Cardiac muscle cell (in vitro differentiated cells and primary cell): Measurements from ENCODE around the gene SGF29. TPM values are rescaled to one million over a fixed set of nuclear protein-coding genes. Genes with fewer than 3 reads are reported as not detected.

Experiments
- DNase-seq, 2 donors: peaks; one replicate each; pipeline versions ENCODE4 v3.0.0 to v3.0.0-alpha.2; 2010 to 2017; ENCODE audit warnings: low read depth in 1 of 2, low spot score in 1 of 2
- H3K27ac ChIP-seq: fragments of 200-600 bp; sonication (generic); 2 replicates; pipeline ENCODE4 v1.5.1; 2016
- H3K27me3 ChIP-seq: fragments of 200-600 bp; sonication (generic); 2 replicates; pipeline ENCODE4 v1.6.0; 2016; ENCODE audit warnings: control low read depth
- H3K36me3 ChIP-seq: fragments of 200-600 bp; sonication (generic); 2 replicates; pipeline ENCODE4 v1.5.1; 2016; ENCODE audit warnings: control low read depth
- H3K4me1 ChIP-seq: fragments of 200-600 bp; sonication (generic); 2 replicates; pipeline ENCODE4 v1.8.1; 2017; ENCODE audit warnings: low read depth, mild to moderate bottlenecking, mixed run types
- H3K4me3 ChIP-seq: fragments of 200-600 bp; sonication (generic); 2 replicates; pipeline ENCODE4 v1.5.1; 2016; ENCODE audit warnings: mild to moderate bottlenecking
- H3K9me3 ChIP-seq: fragments of 200-600 bp; sonication (generic); 2 replicates; pipeline ENCODE4 v1.5.1; 2017; ENCODE audit warnings: low read depth, mild to moderate bottlenecking, control low read depth
- CTCF ChIP-seq: IDR thresholded peaks from 2 replicates; pipeline ENCODE4 v1.5.1; 2012; ENCODE audit warnings: low read depth, mild to moderate bottlenecking, low read length
- polyA plus RNA-seq: library from polyadenylated mRNA; unstranded; fragments of >200 nt; fragmentation: Nextera tagmentation; extraction: Ambion mirVana; gene quantifications from 2 replicates; pipeline ENCODE4 v1.2.1, GENCODE V29; 2016
- total RNA-seq: library from RNA; depleted of rRNA; stranded (reverse); fragments of >200 nt; gene quantifications from 2 replicates; pipeline ENCODE4 v1.2.3, GENCODE V29; 2016

The SGF29 gene
- total RNA-seq (23.8 and 28.8 TPM in 2 replicates), polyA plus RNA-seq (21.7 and 27.9 TPM in 2 replicates)

GRCh38 chr16:28553776-28554633, at the start of gene SGF29:
SGF29 (plus strand) TSS chr16:28553920; CDS start chr16:28581070, 27,150 bp downstream.
- Histone ChIP-seq H3K27me3 (no peaks in the 10 kb centered on the region), H3K27ac (peak within 1 kb of the TSS; percentile 99), H3K9me3 (no peaks in the 10 kb centered on the region), H3K36me3 (no peaks in the 10 kb centered on the region), H3K4me3 (peak within 1 kb of the TSS; percentile 67), H3K4me1 (peaks cover 3% of the 10 kb centered on the region)
- peak; percentile 24 for TF ChIP-seq CTCF
- peak; percentile 94 to 96 for DNase-seq

GRCh38 chr16:28504707-28505404, 48.9 kb upstream of the SGF29 start:
- no peak for TF ChIP-seq CTCF
- Histone ChIP-seq H3K4me1 (no peaks in the 10 kb centered on the region), H3K36me3 (no peaks in the 10 kb centered on the region), H3K4me3 (no peak overlapping the region), H3K27me3 (peaks cover 12% of the 10 kb centered on the region), H3K27ac (no peak overlapping the region), H3K9me3 (no peaks in the 10 kb centered on the region)
- no peak for DNase-seq

GRCh38 chr16:28505489-28506137, 48.1 kb upstream of the SGF29 start:
- TF ChIP-seq CTCF, result no peak
- Histone ChIP-seq H3K9me3 (no peaks in the 10 kb centered on the region), H3K4me1 (no peaks in the 10 kb centered on the region), H3K27ac (no peak overlapping the region), H3K27me3 (peaks cover 12% of the 10 kb centered on the region), H3K36me3 (no peaks in the 10 kb centered on the region), H3K4me3 (no peak overlapping the region)
- DNase-seq, result no peak

- H3K4me1 ChIP-seq, result no peaks in the 10 kb centered on the region
- no peak overlapping the region for H3K4me3 ChIP-seq
- peaks cover 2% of the 10 kb centered on the region for H3K27me3 ChIP-seq
- H3K9me3 ChIP-seq, result no peaks in the 10 kb centered on the region
- no peak for TF ChIP-seq CTCF
- no peak for DNase-seq
- no peaks in the 10 kb centered on the region for H3K36me3 ChIP-seq
- H3K27ac ChIP-seq, result no peak overlapping the region
Observed at GRCh38 chr16:28511031-28511430, 42.7 kb upstream of the SGF29 start.
